Left lobe of liver (tissue), 2 donors: Measurements from ENCODE around the gene HOXC12. TPM values are rescaled to one million over a fixed set of nuclear protein-coding genes. Genes with fewer than 3 reads are reported as not detected.
A peak's percentile ranks its signal among the peaks of the same experiment; 100 is the strongest.

Experiments used
- ATAC-seq: fragments of 200-7000 bp; cut with Tn5 transposase; one replicate; pipeline ENCODE4 v1.9.1; 2020; ENCODE audit warnings: mild to moderate bottlenecking, moderate library complexity
- DNase-seq: peaks from one replicate; pipeline ENCODE4 v3.0.0-alpha.2; 2020; ENCODE audit warnings: low spot score
- total RNA-seq: library from RNA; stranded (reverse); gene quantifications from one replicate; pipeline ENCODE4 v1.2.1, GENCODE V29; 2021
- donor health status: DM: no; HTN: no; CAD: no; lungs with moderate emphysema.
- donor health status: DM: no; HTN: yes; CAD: no.

The HOXC12 gene
- total RNA-seq, 1 donor from 2014 or later: not detected

GRCh38 chr12:53939141-53940108 is 15.3 kb upstream of the HOXC12 start:
- DNase-seq (no peak), ATAC-seq (peak; percentile 68)

- DNase-seq: no peak
- ATAC-seq: no peak
Measured at GRCh38 chr12:53940443-53941014, 14.2 kb upstream of the HOXC12 start.

GRCh38 chr12:53941187-53941586 is 13.5 kb upstream of the HOXC12 start:
- no peak for DNase-seq
- ATAC-seq: no peak

- ATAC-seq: no peak
Measured at GRCh38 chr12:53941750-53942149, 13.0 kb upstream of the HOXC12 start.

GRCh38 chr12:53942467-53942997 is 12.2 kb upstream of the HOXC12 start:
- no peak for DNase-seq
- no peak for ATAC-seq

More at GRCh38 chr12:53941750-53942149, 13.0 kb upstream of the HOXC12 start:
- no peak for DNase-seq

- ATAC-seq: no peak
Measured at GRCh38 chr12:53944209-53944608, 10.5 kb upstream of the HOXC12 start.

GRCh38 chr12:53944907-53945847 is 9.5 kb upstream of the HOXC12 start:
- no peak for DNase-seq
- ATAC-seq: no peak

More at GRCh38 chr12:53944209-53944608, 10.5 kb upstream of the HOXC12 start:
- no peak for DNase-seq

GRCh38 chr12:53947743-53948142 is 7.0 kb upstream of the HOXC12 start:
- DNase-seq (no peak), ATAC-seq (no peak)

- DNase-seq: no peak
- no peak for ATAC-seq
Measured at GRCh38 chr12:53948650-53949593, 5.8 kb upstream of the HOXC12 start.

- ATAC-seq: no peak
- no peak for DNase-seq
Measured at GRCh38 chr12:53949631-53950436, 4.9 kb upstream of the HOXC12 start.

GRCh38 chr12:53950437-53950773 is 4.3 kb upstream of the HOXC12 start:
- DNase-seq (no peak), ATAC-seq (no peak)

GRCh38 chr12:53950789-53951576 is 3.7 kb upstream of the HOXC12 start:
- ATAC-seq: peak; percentile 30
- DNase-seq: no peak

GRCh38 chr12:53951577-53952334 is 2.9 kb upstream of the HOXC12 start:
- ATAC-seq: no peak
- DNase-seq: no peak

- DNase-seq: no peak
- no peak for ATAC-seq
Measured at GRCh38 chr12:53952335-53952694, 2.4 kb upstream of the HOXC12 start.

- DNase-seq (no peak), ATAC-seq (peak; percentile 47)
Measured at GRCh38 chr12:53952871-53953734, 1.6 kb upstream of the HOXC12 start.
